AG08395 (cell line): ENCODE measurements around the gene PRDM1.

ENCODE experiments used
- DNase-seq: peaks from one replicate; pipeline ENCODE4 v3.0.0; 2012; ENCODE audit warnings: mixed read lengths, low spot score

PRDM1 gene

GRCh38 chr6:106097411-106098231 is 11.5 kb downstream of the PRDM1 start:
- no peak for DNase-seq

GRCh38 chr6:106098383-106099234 is 12.5 kb downstream of the PRDM1 start:
- no peak for DNase-seq

- no peak for DNase-seq
Measured at GRCh38 chr6:106099235-106099537, 13.1 kb downstream of the PRDM1 start.

GRCh38 chr6:106100755-106101154 is 14.6 kb downstream of the PRDM1 start:
- no peak for DNase-seq

GRCh38 chr6:106101466-106101865 is 15.3 kb downstream of the PRDM1 start:
- DNase-seq = no peak

GRCh38 chr6:106102034-106102433 is 15.9 kb downstream of the PRDM1 start:
- no peak for DNase-seq

GRCh38 chr6:106102967-106103727 is 17.0 kb downstream of the PRDM1 start:
- DNase-seq = no peak

- no peak for DNase-seq
Measured at GRCh38 chr6:106103728-106104109, 17.6 kb downstream of the PRDM1 start.

- no peak for DNase-seq
Measured at GRCh38 chr6:106104476-106104875, 18.3 kb downstream of the PRDM1 start.

- DNase-seq = no peak
Measured at GRCh38 chr6:106104941-106105340, 18.8 kb downstream of the PRDM1 start.

GRCh38 chr6:106105493-106105892 is 19.4 kb downstream of the PRDM1 start:
- no peak for DNase-seq

- no peak for DNase-seq
Measured at GRCh38 chr6:106106276-106107042, 20.3 kb downstream of the PRDM1 start.

- DNase-seq = no peak
Measured at GRCh38 chr6:106107043-106107613, 21.0 kb downstream of the PRDM1 start.

GRCh38 chr6:106108129-106108528 is 22.0 kb downstream of the PRDM1 start:
- no peak for DNase-seq

GRCh38 chr6:106109029-106109428 is 22.9 kb downstream of the PRDM1 start:
- DNase-seq = no peak

GRCh38 chr6:106110164-106110826 is 24.2 kb downstream of the PRDM1 start:
- DNase-seq = no peak

GRCh38 chr6:106112433-106112832 is 26.3 kb downstream of the PRDM1 start:
- DNase-seq = no peak

- no peak for DNase-seq
Measured at GRCh38 chr6:106113256-106113959, 27.3 kb downstream of the PRDM1 start.

GRCh38 chr6:106114492-106114891 is 28.4 kb downstream of the PRDM1 start:
- DNase-seq = no peak

GRCh38 chr6:106115286-106115685 is 29.1 kb downstream of the PRDM1 start:
- DNase-seq = no peak
